NCI-H510A treated with DMSO at 0.1 percent for 48 hours (cell line): ENCODE data around the gene RBPMS2.

ENCODE experiments used
- DNase-seq: peaks from one replicate; lab custom pipeline; 2025; lab: John Stamatoyannopoulos, UW

The RBPMS2 gene

GRCh38 chr15:64782751-64783150 lies 7.4 kb upstream of the RBPMS2 start:
- no peak for DNase-seq

GRCh38 chr15:64781299-64781698 lies 5.9 kb upstream of the RBPMS2 start:
- no peak for DNase-seq

GRCh38 chr15:64780600-64781156 lies 5.3 kb upstream of the RBPMS2 start:
- DNase-seq: no peak

- no peak for DNase-seq
These were observed 4.2 kb upstream of the RBPMS2 start for GRCh38 chr15:64779630-64780029.

GRCh38 chr15:64779024-64779423 lies 3.6 kb upstream of the RBPMS2 start:
- no peak for DNase-seq

GRCh38 chr15:64776402-64776786 lies 1.0 kb upstream of the RBPMS2 start:
- DNase-seq: no peak

- no peak for DNase-seq
These were observed 528 bp downstream of the RBPMS2 start for GRCh38 chr15:64774629-64775493.

GRCh38 chr15:64774037-64774628 lies 1.3 kb downstream of the RBPMS2 start:
- no peak for DNase-seq

- DNase-seq: no peak
These were observed 1.8 kb downstream of the RBPMS2 start for GRCh38 chr15:64773606-64774005.

GRCh38 chr15:64772964-64773363 lies 2.4 kb downstream of the RBPMS2 start:
- DNase-seq: no peak

- DNase-seq: no peak
These were observed 2.9 kb downstream of the RBPMS2 start for GRCh38 chr15:64772488-64772887.

GRCh38 chr15:64770626-64771025 lies 4.8 kb downstream of the RBPMS2 start:
- no peak for DNase-seq

GRCh38 chr15:64767203-64767602 lies 8.2 kb downstream of the RBPMS2 start:
- no peak for DNase-seq

- no peak for DNase-seq
These were observed 9.3 kb downstream of the RBPMS2 start for GRCh38 chr15:64766058-64766457.

- DNase-seq: no peak
These were observed 11.5 kb downstream of the RBPMS2 start for GRCh38 chr15:64763874-64764273.

- no peak for DNase-seq
These were observed 11.9 kb downstream of the RBPMS2 start for GRCh38 chr15:64763462-64763861.

GRCh38 chr15:64763021-64763420 lies 12.4 kb downstream of the RBPMS2 start:
- no peak for DNase-seq

GRCh38 chr15:64762546-64762945 lies 12.8 kb downstream of the RBPMS2 start:
- DNase-seq: no peak

- DNase-seq: no peak
These were observed 14.2 kb downstream of the RBPMS2 start for GRCh38 chr15:64761156-64761555.

- no peak for DNase-seq
These were observed 15.3 kb downstream of the RBPMS2 start for GRCh38 chr15:64760056-64760455.

- DNase-seq: no peak
These were observed 19.9 kb downstream of the RBPMS2 start for GRCh38 chr15:64755427-64755940.

GRCh38 chr15:64754663-64755426 lies 20.5 kb downstream of the RBPMS2 start:
- DNase-seq: no peak
